NCI-H510A treated with DMSO at 0.1 percent for 48 hours (cell line): ENCODE measurements around the gene PLOD1.
A peak's percentile ranks its signal among the peaks of the same experiment; 100 is the strongest.

Experiments
- DNase-seq: peaks from one replicate; lab custom pipeline; 2025; lab: John Stamatoyannopoulos, UW

The PLOD1 gene

DNA sequence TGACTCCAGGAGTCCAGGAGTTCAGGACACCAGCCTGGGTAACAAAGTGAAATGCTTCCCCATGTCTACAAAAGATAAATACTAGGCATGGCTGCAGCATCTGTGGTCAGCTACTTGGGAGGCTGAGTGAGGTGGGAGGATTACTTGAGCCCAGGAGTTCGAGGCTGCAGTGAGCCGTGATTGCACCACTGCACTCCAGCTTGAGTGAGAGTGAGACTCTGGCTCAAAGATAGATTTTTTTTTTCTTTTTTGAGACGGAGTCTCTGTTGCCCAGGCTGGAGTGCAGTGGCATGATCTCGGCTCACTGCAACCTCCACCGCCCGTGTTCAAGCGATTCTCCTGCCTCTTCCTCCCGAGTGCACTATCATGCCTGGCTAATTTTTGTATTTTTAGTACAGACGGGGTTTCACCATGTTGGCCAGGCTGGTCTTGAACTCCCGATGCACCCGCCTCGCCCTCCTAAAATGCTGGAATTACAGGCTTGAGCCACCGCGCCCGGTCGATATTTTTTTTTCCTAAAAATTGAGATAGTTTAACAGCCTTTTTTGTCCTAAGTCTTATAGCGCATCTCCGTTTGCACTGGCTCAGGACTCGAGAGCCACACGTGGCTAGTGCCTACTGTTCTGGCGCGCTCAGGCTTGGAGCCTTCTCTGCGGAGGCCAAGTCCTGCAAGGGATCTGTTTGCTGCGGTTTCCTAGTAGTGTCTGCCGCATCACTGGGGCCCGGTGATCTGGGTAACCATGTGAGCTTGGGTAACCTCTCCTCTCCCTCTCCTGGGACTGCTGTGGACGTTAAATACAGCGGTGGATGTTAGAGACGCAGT lies 44.7 kb downstream of the PLOD1 start:
- no peak for DNase-seq

DNA sequence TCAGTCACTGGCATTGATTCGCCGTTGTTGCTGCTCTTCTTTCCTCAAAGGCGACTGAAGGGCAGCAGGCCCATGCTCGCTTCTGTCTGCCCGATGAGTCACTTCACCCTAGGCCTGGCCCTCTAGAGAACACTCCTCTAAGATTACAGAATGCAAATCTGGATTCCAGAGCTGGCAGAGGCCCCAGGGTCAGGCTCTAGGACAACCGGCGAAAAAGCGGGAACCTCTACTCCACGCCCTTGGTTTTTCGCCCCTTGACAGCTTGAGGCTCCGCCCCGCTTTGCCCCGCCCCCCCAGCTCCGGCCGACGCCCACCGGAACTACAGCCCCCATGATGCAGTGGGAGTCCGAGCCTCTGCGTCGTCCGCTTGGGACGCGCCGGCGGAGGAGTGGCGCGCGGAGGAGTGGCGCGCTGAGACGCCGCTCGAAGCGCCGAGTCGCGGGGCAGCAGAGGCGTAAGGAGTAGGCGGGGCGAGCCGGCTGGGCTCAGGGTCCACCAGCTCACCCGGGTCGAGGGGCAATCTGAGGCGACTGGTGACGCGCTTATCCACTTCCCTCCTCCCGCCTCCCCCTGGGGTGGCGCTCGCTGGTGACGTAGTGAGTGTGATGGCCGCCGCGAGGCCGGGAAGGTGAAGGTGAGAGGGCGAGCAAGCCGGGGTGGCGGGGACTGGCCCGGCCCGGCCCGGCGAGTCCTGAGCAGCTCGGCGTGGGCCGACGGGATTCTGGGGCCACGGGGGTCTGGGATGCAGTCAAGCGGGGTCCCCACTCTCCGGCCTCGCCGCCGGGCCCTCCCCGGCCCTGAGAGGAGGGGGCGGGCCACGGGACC lies 45.5 kb downstream of the PLOD1 start, which contains the start of gene MFN2:
TSS of gene MFN2 (plus strand) at position 594 of the 825 bp plus-strand sequence. CDS start 8,725 bp downstream, outside the sequence.
- peak; percentile 99 for DNase-seq

DNA sequence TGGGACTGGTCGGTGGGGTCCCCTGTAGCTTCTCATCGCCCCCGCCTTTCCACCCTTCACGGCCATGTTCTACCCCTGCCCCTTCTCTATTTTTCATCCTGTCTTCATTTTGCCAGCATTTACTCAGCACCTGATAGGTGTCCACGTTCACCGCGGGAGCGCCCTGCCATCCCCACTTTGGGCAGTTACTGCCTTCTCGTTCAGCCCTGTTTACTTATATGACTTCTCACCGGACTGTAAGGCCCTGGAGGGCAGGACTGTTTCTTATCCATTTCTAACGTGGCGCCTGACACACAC lies 46.1 kb downstream of the PLOD1 start:
- no peak for DNase-seq

DNA sequence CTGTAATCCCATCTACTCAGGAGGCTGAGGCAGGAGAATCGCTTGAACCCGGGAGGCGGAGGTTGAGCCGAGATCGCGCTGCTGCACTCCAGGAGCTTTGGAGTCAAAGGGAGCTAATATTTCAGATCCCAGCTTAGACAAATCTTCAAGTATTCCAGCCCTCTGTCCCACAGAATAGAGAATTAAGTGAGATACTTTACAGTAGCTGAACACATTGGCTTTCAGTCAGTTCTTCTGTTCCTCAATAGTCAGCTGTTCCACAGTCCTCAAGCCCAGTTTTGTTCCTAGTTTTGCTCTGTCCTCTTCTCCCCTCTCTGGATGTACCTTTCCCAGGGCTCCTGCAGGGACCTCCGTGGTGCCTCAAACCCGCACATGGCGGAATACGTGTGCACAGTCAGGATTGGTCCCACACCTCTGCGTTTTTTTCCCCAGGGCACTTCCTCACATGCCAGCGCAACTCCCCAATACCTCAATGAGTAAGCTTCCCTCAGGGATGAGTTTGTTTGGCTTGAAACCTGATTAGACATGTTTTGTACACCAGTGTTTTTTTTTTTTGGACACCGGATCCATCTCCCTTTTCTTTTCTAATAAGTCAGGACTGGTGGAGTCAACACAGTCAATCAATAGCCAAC lies 47.0 kb downstream of the PLOD1 start:
- DNase-seq, result no peak

GRCh38 chr1:11982010-11982392 lies 47.5 kb downstream of the PLOD1 start:
- DNase-seq, result peak; percentile 51

DNA sequence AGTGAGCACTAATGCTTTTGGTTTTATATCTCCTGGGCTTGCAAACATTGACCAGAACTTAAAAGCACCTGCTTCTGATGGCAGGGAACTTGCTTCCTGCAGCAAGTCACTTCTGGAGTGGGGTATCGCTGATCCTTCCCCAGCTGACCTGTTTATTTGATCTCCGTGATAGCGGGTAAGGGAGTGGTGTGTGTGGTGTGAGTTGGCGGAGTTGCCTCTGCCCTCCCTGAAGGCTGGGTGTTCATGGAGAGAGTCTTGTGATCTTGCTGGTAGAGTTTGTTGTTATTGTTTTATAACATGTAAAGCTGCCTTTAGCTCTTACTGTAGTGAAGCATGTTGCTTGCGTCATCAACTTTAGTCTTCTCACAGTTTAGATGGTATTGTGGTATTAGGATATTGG lies 49.6 kb downstream of the PLOD1 start:
- DNase-seq, result no peak

- DNase-seq, result no peak
Measured at GRCh38 chr1:11984576-11984975, 50.1 kb downstream of the PLOD1 start.

- DNase-seq, result no peak
Measured at GRCh38 chr1:11985171-11985570, 50.7 kb downstream of the PLOD1 start.

DNA sequence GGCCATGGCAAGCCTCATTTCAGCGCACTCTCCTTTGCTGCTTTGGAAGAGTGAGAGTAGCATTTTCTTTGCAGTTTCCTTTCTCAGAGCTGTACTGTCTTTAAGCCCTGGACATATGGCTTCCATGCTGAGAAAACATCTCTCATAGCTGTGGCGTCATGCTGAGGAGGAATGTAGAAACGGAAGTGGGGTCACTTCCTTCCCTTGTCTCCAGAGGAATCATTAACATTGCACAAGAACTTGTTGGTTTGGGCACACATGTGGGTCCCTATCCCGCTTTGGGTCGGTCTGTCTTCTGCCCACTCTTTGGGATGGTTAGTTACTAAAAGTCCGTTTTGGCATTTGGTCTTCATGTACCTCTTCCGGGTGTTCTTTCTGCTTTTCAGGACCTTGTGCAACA lies 51.3 kb downstream of the PLOD1 start:
- DNase-seq, result no peak

DNA sequence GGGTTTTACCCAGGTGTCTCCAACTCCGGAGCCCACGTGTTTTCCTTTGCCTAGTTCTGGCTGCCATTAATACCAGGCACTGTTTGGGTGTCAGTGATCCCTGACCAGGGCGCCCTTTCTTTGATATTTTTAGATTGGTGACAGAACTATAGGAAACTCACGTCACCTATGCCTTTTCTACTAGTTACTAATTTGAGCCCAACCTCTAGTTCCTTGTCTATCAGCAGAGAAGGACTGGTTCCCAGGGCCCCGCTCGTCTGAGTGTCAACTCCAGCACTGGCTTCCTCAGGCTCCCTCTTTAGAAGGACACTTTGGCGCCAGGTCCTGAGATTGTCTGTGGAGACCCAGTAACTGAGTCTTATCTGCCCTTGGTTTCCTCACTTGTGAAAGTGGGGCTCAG lies 55.2 kb downstream of the PLOD1 start:
- DNase-seq, result no peak

DNA sequence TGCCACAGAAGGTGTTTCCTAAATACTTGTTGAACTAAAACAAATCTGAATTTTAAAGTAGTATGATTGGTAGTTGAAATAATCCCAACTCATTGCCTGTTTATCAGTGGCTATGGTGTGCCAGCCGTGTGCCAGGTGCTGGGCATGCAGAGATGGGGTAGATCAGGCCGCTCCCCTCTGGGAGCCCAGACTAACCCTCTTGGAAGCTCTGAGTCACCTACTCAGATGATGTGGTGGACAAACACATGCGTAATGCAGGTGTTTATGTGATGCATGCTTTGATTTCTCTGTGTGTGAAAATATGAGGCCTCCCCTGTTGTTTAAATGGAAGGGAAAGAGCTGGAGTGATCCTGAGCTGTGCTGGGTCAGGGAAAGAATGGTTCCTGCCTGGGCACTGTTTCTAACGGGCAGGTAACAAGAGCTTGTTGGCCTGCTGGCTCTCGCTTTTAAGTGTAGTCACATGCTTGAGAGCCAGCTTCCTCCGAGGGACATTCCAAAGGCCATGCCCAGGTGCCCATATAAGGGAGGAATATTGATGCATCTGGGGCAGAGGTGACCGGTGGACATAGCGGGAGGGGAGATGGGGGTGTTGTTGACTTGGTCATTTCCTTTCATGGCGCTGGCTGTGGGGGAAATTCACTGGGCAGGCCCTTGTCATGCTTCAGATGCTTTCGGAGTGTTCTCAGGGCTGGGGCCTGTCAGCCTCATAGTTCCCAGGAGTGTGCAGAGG lies 56.0 kb downstream of the PLOD1 start:
- peak; percentile 86 for DNase-seq

- DNase-seq, result no peak
Measured at GRCh38 chr1:11991969-11992676, 57.6 kb downstream of the PLOD1 start.

DNA sequence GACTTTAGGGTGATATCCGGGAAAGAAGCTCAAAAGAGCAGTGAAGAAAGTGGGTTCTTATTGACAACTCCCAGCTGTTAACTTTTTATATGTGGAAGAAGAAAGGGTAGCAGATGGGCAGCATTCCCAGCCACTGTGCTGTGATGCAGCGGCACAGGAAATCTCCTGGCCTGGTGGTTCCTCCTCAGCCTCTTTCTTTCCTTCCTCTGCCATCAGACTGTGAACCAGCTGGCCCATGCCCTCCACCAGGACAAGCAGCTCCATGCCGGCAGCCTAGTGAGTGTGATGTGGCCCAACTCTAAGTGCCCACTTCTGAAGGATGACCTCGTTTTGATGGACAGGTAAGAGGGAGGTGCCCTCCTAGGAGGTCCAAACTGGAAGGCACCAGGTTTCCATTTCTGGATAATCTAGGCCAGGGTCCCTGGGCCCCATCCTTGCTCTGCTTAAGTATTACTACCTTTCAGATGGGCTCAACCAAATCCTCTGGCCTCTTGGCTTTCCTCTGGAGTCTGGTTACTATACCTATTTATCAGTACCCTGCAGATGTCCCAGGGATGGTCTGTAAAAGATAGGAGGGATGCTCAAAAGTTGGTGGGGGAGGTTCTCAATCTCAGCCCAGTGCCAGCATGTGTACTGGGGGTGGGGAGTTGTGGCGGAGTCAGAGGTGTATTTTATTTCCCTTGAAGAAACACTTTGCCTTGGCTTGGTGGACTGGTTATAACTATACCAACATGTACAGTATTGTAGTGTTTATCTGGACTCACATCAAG lies 62.7 kb downstream of the PLOD1 start:
- no peak for DNase-seq

DNA sequence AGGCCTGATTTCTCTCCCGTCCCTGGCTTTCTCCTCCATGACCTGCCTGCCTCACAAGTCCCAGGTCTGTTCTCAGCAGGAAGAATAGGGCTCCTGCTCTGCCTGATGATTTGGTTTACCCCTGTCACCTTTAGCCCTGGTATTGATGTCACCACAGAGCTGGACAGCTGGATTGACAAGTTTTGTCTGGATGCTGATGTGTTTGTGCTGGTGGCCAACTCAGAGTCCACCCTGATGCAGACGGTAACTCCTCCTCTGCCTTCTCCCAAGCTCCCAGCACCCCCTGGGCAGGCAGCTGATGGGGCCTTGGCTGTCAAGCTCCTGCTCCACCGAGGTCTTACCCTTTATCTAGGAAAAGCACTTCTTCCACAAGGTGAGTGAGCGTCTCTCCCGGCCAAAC lies 64.1 kb downstream of the PLOD1 start:
- DNase-seq, result no peak

- no peak for DNase-seq
Measured at GRCh38 chr1:11999236-11999635, 64.7 kb downstream of the PLOD1 start.

- no peak for DNase-seq
Measured at GRCh38 chr1:12001249-12001917, 66.9 kb downstream of the PLOD1 start.

DNA sequence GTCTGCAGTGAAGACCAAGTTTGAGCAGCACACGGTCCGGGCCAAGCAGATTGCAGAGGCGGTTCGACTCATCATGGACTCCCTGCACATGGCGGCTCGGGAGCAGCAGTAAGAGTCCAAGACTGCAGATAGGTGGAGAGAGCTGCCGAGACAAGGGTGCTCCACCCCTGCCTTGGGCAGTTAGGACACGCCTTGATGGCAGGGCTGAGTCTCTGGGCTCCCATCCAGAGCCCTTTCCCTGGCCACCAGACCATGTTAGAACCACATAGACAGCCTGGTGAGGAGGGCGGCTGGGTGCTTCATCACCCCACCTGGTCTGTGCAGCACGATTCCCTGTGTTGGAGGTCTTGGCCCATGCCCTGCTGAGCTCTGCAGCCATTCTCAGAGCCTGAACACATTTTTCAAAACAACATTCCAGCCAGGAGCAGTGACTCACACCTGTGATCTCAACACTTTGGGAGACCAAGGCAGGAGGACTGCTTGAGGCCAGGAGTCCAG lies 67.5 kb downstream of the PLOD1 start:
- no peak for DNase-seq

- DNase-seq, result no peak
Measured at GRCh38 chr1:12003762-12004161, 69.2 kb downstream of the PLOD1 start.

- no peak for DNase-seq
Measured at GRCh38 chr1:12005488-12006166, 71.1 kb downstream of the PLOD1 start.
